ENCODE data around the gene RPTOR. TPM values are rescaled to one million over a fixed set of nuclear protein-coding genes. Genes with fewer than 3 reads are reported as not detected.
A peak's percentile ranks its signal among the peaks of the same experiment; 100 is the strongest.

The RPTOR gene
- total RNA-seq, 1 donor from 2014 or later: 32.0 TPM

GRCh38 chr17:80921159-80921558 lies 376.5 kb downstream of the RPTOR start:
- Histone ChIP-seq H3K79me2 (ENCODE audit: insufficient read depth, low read length) (no peaks in the 10 kb centered on the region), H3K27me3 (ENCODE audit: insufficient read depth, low read length) (no peaks in the 10 kb centered on the region), H3K4me2 (ENCODE audit: low read length) (peak overlapping the region; percentile 63), H3K36me3 (ENCODE audit: insufficient read depth, low read length) (no peaks in the 10 kb centered on the region), H3K9ac (ENCODE audit: low read length) (peak overlapping the region; percentile 76), H3K4me3 (ENCODE audit: insufficient read depth, low read depth, low read length) (no peak overlapping the region), H3K4me1 (ENCODE audit: insufficient read depth, low read length) (peaks cover 21% of the 10 kb centered on the region), H4K20me1 (ENCODE audit: insufficient read depth, low read length) (no peaks in the 10 kb centered on the region), H3K27ac (ENCODE audit: low read depth, low read length) (peak overlapping the region; percentile 72), H2AFZ (ENCODE audit: low read depth, low read length) (no peak overlapping the region), H3K9me3 (ENCODE audit: insufficient read depth, low read depth, low read length) (no peaks in the 10 kb centered on the region)
- H3K4me3 Mint-ChIP-seq (ENCODE audit: unreplicated experiment): no peak overlapping the region
- no peak overlapping the region for H3K27ac Mint-ChIP-seq (ENCODE audit: unreplicated experiment)
- H3K27me3 Mint-ChIP-seq (ENCODE audit: low read depth, unreplicated experiment): no peaks in the 10 kb centered on the region
- H3K4me1 Mint-ChIP-seq (ENCODE audit: low read depth, unreplicated experiment): no peaks in the 10 kb centered on the region
- no peak for TF ChIP-seq CTCF (IDR thresholded peaks at IDR 0.05; ENCODE audit: insufficient read depth, low read depth, low read length)
- TF ChIP-seq EZH2 (IDR thresholded peaks at IDR 0.05; ENCODE audit: insufficient read depth, low read length): no peak
- FAIRE-seq: no peak
- peaks cover 21% of the 10 kb centered on the region for H3K36me3 Mint-ChIP-seq (ENCODE audit: low read depth, unreplicated experiment)
- no peaks in the 10 kb centered on the region for H3K9me3 Mint-ChIP-seq (ENCODE audit: unreplicated experiment)
- no peak for DNase-seq (ENCODE audit: low read depth)

- H3K27me3 Mint-ChIP-seq (ENCODE audit: low read depth, unreplicated experiment): no peaks in the 10 kb centered on the region
- H3K9me3 Mint-ChIP-seq (ENCODE audit: unreplicated experiment): no peaks in the 10 kb centered on the region
- no peak overlapping the region for H3K27ac Mint-ChIP-seq (ENCODE audit: unreplicated experiment)
- H3K9me3 ChIP-seq (ENCODE audit: insufficient read depth, low read depth, low read length): no peaks in the 10 kb centered on the region
- no peaks in the 10 kb centered on the region for H3K27me3 ChIP-seq (ENCODE audit: insufficient read depth, low read length)
- TF ChIP-seq EZH2 (IDR thresholded peaks at IDR 0.05; ENCODE audit: insufficient read depth, low read length) (no peak), CTCF (IDR thresholded peaks at IDR 0.05; ENCODE audit: insufficient read depth, low read depth, low read length) (no peak)
- H3K4me3 ChIP-seq (ENCODE audit: insufficient read depth, low read depth, low read length): no peak overlapping the region
- FAIRE-seq (no peak), DNase-seq (ENCODE audit: low read depth) (no peak)
- no peaks in the 10 kb centered on the region for H3K36me3 ChIP-seq (ENCODE audit: insufficient read depth, low read length)
- H3K4me1 ChIP-seq (ENCODE audit: insufficient read depth, low read length): peaks cover 21% of the 10 kb centered on the region
- H2AFZ ChIP-seq (ENCODE audit: low read depth, low read length): no peak overlapping the region
- H3K9ac ChIP-seq (ENCODE audit: low read length): no peak overlapping the region
- H3K36me3 Mint-ChIP-seq (ENCODE audit: low read depth, unreplicated experiment): peaks cover 18% of the 10 kb centered on the region
- H4K20me1 ChIP-seq (ENCODE audit: insufficient read depth, low read length): no peaks in the 10 kb centered on the region
- H3K27ac ChIP-seq (ENCODE audit: low read depth, low read length): no peak overlapping the region
- no peak overlapping the region for H3K4me3 Mint-ChIP-seq (ENCODE audit: unreplicated experiment)
- H3K4me2 ChIP-seq (ENCODE audit: low read length): no peak overlapping the region
- H3K79me2 ChIP-seq (ENCODE audit: insufficient read depth, low read length): no peaks in the 10 kb centered on the region
- no peaks in the 10 kb centered on the region for H3K4me1 Mint-ChIP-seq (ENCODE audit: low read depth, unreplicated experiment)
Observed at GRCh38 chr17:80921741-80922579, 377.3 kb downstream of the RPTOR start.

GRCh38 chr17:80922580-80923160 lies 378.0 kb downstream of the RPTOR start:
- Histone ChIP-seq H3K27me3 (ENCODE audit: insufficient read depth, low read length) (no peaks in the 10 kb centered on the region), H3K36me3 (ENCODE audit: insufficient read depth, low read length) (no peaks in the 10 kb centered on the region), H3K9me3 (ENCODE audit: insufficient read depth, low read depth, low read length) (no peaks in the 10 kb centered on the region), H4K20me1 (ENCODE audit: insufficient read depth, low read length) (no peaks in the 10 kb centered on the region), H3K4me3 (ENCODE audit: insufficient read depth, low read depth, low read length) (no peak overlapping the region), H3K4me2 (ENCODE audit: low read length) (no peak overlapping the region), H2AFZ (ENCODE audit: low read depth, low read length) (no peak overlapping the region), H3K27ac (ENCODE audit: low read depth, low read length) (no peak overlapping the region), H3K9ac (ENCODE audit: low read length) (no peak overlapping the region), H3K4me1 (ENCODE audit: insufficient read depth, low read length) (peaks cover 24% of the 10 kb centered on the region), H3K79me2 (ENCODE audit: insufficient read depth, low read length) (no peaks in the 10 kb centered on the region)
- TF ChIP-seq CTCF (IDR thresholded peaks at IDR 0.05; ENCODE audit: insufficient read depth, low read depth, low read length) (no peak), EZH2 (IDR thresholded peaks at IDR 0.05; ENCODE audit: insufficient read depth, low read length) (no peak)
- Mint-ChIP-seq H3K36me3 (ENCODE audit: low read depth, unreplicated experiment) (peaks cover 14% of the 10 kb centered on the region), H3K9me3 (ENCODE audit: unreplicated experiment) (no peaks in the 10 kb centered on the region), H3K4me3 (ENCODE audit: unreplicated experiment) (no peak overlapping the region), H3K27ac (ENCODE audit: unreplicated experiment) (no peak overlapping the region), H3K27me3 (ENCODE audit: low read depth, unreplicated experiment) (no peaks in the 10 kb centered on the region), H3K4me1 (ENCODE audit: low read depth, unreplicated experiment) (peaks cover 5% of the 10 kb centered on the region)
- FAIRE-seq (no peak), DNase-seq (ENCODE audit: low read depth) (no peak)
